ENCODE results near the gene INAFM2. TPM values are rescaled to one million over a fixed set of nuclear protein-coding genes. Genes with fewer than 3 reads are reported as not detected.

INAFM2 gene
- total and polyA plus RNA-seq, 9 of the 15 experiments (the other 6 are each of a cell fraction or from before 2014, with no cell fraction given): 11.8 to 43.1 (median 27.2) TPM

DNA sequence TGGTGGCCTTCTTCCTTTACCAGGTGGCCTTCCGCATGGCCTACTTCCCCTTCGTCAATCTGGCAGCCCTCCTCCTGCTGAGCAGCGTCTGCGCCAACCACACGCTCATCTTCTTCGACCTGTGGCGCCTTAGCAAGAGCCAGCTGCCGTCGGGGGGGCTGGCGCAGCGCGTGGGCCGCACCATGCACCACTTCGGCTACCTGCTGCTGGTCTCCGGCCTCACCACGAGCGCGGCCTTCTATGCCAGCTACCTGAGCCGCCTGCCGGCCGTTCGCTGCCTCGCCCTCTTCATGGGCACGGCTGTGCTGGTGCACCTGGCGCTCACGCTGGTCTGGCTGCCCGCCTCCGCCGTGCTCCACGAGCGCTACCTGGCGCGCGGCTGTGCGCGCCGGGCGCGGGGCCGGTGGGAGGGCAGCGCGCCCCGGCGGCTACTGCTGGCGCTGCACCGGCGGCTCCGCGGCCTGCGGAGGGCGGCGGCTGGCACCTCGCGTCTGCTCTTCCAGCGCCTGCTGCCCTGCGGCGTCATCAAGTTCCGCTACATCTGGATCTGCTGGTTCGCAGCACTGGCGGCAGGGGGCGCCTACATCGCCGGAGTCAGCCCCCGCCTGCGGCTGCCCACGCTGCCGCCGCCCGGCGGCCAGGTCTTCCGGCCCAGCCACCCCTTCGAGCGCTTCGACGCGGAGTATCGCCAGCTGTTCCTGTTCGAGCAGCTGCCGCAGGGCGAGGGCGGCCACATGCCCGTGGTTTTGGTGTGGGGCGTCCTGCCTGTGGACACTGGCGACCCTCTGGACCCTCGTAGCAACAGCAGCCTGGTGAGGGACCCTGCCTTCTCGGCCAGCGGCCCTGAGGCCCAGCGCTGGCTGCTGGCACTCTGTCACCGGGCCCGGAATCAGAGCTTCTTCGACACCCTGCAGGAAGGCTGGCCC lies 44.5 kb downstream of the INAFM2 start (continued):
- TF ChIP-seq, protein P1, sequence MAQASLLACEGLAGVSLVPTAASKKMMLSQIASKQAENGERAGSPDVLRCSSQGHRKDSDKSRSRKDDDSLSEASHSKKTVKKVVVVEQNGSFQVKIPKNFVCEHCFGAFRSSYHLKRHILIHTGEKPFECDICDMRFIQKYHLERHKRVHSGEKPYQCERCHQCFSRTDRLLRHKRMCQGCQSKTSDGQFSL (CRISPR knock-in tag; IDR thresholded peaks at IDR 0.05): peak; percentile 88
- TF ChIP-seq, protein P1 (tag; IDR thresholded peaks at IDR 0.05): 0 out of 4 replicates have a peak, but pooled peaks of 1 of the 2 experiments have one; percentile 35
- TF ChIP-seq, protein P2, sequence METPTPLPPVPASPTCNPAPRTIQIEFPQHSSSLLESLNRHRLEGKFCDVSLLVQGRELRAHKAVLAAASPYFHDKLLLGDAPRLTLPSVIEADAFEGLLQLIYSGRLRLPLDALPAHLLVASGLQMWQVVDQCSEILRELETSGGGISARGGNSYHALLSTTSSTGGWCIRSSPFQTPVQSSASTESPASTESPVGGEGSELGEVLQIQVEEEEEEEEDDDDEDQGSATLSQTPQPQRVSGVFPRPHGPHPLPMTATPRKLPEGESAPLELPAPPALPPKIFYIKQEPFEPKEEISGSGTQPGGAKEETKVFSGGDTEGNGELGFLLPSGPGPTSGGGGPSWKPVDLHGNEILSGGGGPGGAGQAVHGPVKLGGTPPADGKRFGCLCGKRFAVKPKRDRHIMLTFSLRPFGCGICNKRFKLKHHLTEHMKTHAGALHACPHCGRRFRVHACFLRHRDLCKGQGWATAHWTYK (CRISPR knock-in tag; IDR thresholded peaks at IDR 0.05): no peak; the same call in 1 of the 2 replicates
- TF ChIP-seq, protein P3, sequence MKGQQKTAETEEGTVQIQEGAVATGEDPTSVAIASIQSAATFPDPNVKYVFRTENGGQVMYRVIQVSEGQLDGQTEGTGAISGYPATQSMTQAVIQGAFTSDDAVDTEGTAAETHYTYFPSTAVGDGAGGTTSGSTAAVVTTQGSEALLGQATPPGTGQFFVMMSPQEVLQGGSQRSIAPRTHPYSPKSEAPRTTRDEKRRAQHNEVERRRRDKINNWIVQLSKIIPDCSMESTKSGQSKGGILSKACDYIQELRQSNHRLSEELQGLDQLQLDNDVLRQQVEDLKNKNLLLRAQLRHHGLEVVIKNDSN (CRISPR knock-in tag; IDR thresholded peaks at IDR 0.05): no peak
- TF ChIP-seq ZNF174 (CRISPR knock-in tag; IDR thresholded peaks at IDR 0.05) (no peak), NONO (IDR thresholded peaks at IDR 0.05; ENCODE audit: low read depth in 2 of 2, low read length in 1 of 2) (peak in 1 of 2 experiments; percentile 76; a peak in 1 of 4 replicates), ZZZ3 (IDR thresholded peaks at IDR 0.05) (no peak), MCM2 (IDR thresholded peaks at IDR 0.05; ENCODE audit: low read depth) (no peak), ZKSCAN8 (CRISPR knock-in tag; IDR thresholded peaks at IDR 0.05) (no peak), ZC3H8 (IDR thresholded peaks at IDR 0.05) (no peak), MAFF (IDR thresholded peaks at IDR 0.05; ENCODE audit: low read length) (no peak), MAFG (tag; conservative IDR thresholded peaks at IDR 0.05) (no peak), PTRF (tag; IDR thresholded peaks at IDR 0.05) (no peak), POLR3A (IDR thresholded peaks at IDR 0.05; ENCODE audit: borderline replicate concordance, extremely low read depth, insufficient read depth, insufficient read length) (no peak), HNRNPK (IDR thresholded peaks at IDR 0.05; ENCODE audit: low read depth, low read length, poor library complexity, severe bottlenecking) (no peak), RUNX1 (IDR thresholded peaks at IDR 0.05; ENCODE audit: low read depth) (no peak), TEAD1 (CRISPR knock-in tag; IDR thresholded peaks at IDR 0.05) (peak in 1 of 2 experiments; percentile 87; a peak in 1 of 4 replicates), SLC30A9 (CRISPR knock-in tag; IDR thresholded peaks at IDR 0.05) (no peak)
- TF ChIP-seq, protein P4, sequence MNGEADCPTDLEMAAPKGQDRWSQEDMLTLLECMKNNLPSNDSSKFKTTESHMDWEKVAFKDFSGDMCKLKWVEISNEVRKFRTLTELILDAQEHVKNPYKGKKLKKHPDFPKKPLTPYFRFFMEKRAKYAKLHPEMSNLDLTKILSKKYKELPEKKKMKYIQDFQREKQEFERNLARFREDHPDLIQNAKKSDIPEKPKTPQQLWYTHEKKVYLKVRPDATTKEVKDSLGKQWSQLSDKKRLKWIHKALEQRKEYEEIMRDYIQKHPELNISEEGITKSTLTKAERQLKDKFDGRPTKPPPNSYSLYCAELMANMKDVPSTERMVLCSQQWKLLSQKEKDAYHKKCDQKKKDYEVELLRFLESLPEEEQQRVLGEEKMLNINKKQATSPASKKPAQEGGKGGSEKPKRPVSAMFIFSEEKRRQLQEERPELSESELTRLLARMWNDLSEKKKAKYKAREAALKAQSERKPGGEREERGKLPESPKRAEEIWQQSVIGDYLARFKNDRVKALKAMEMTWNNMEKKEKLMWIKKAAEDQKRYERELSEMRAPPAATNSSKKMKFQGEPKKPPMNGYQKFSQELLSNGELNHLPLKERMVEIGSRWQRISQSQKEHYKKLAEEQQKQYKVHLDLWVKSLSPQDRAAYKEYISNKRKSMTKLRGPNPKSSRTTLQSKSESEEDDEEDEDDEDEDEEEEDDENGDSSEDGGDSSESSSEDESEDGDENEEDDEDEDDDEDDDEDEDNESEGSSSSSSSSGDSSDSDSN (IDR thresholded peaks at IDR 0.05; ENCODE audit: borderline replicate concordance in 1 of 2, low read depth in 2 of 2, low read length in 2 of 2): peak in 1 of 2 experiments; percentile 88; a peak in 3 of 4 replicates
- TF ChIP-seq, protein P5, sequence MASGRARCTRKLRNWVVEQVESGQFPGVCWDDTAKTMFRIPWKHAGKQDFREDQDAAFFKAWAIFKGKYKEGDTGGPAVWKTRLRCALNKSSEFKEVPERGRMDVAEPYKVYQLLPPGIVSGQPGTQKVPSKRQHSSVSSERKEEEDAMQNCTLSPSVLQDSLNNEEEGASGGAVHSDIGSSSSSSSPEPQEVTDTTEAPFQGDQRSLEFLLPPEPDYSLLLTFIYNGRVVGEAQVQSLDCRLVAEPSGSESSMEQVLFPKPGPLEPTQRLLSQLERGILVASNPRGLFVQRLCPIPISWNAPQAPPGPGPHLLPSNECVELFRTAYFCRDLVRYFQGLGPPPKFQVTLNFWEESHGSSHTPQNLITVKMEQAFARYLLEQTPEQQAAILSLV (tag; IDR thresholded peaks at IDR 0.05): no peak

Measured in K562 (cell line).